Gastrocnemius medialis (tissue), 4 donors: ENCODE measurements around the gene NHSL1.

Experiments used
- POLR2A ChIP-seq, 2 donors: fragments of 450-650 bp; IDR thresholded peaks; one replicate each; pipeline ENCODE4 v1.6.1; 2017; ENCODE audit warnings: antibody characterized with exemption in 2 of 2, mild to moderate bottlenecking in 2 of 2, moderate library complexity in 2 of 2
- TF ChIP-seq, protein P1 (sequence below), 5 experiments: fragments of 450-650 bp in 3 of 5; fragments of 200-600 bp in 2 of 5; sonication (generic) in 2 of 5; IDR thresholded peaks in 4 of 5; conservative IDR thresholded peaks in 1 of 5; 1 replicate in 4 of 5; 2 replicates in 1 of 5; pipeline ENCODE4 v1.5.1; 2016 to 2019; ENCODE audit warnings: antibody characterized with exemption in 5 of 5, mild to moderate bottlenecking in 3 of 5, moderate library complexity in 3 of 5

DNA sequence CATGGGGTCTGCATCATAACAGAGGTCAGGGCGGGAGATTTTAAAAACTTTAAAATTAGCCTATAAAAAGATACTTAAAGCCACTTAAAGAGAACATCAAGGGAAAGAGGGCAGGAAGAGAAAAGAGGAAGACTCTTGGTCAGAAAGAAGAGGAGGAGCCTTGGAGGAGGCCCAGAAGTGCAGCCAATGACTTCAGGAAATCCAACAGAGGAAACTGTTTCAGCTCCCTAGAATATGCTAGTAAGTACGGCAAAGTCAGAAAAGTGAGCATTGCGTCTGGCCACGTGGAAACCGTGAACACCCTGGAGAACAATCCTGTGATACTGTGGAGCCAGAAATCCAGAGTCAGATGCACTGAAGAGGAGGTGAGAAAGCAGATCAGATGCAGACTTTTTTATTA lies 22.5 kb upstream of the NHSL1 start:
- TF ChIP-seq, protein P1, sequence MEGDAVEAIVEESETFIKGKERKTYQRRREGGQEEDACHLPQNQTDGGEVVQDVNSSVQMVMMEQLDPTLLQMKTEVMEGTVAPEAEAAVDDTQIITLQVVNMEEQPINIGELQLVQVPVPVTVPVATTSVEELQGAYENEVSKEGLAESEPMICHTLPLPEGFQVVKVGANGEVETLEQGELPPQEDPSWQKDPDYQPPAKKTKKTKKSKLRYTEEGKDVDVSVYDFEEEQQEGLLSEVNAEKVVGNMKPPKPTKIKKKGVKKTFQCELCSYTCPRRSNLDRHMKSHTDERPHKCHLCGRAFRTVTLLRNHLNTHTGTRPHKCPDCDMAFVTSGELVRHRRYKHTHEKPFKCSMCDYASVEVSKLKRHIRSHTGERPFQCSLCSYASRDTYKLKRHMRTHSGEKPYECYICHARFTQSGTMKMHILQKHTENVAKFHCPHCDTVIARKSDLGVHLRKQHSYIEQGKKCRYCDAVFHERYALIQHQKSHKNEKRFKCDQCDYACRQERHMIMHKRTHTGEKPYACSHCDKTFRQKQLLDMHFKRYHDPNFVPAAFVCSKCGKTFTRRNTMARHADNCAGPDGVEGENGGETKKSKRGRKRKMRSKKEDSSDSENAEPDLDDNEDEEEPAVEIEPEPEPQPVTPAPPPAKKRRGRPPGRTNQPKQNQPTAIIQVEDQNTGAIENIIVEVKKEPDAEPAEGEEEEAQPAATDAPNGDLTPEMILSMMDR (IDR thresholded peaks at IDR 0.05 in 4 of 5, conservative IDR thresholded peaks at IDR 0.05 in 1 of 5): no peak
- no peak for TF ChIP-seq POLR2A (IDR thresholded peaks at IDR 0.05)
